Kidney epithelial cell (primary cell): ENCODE results near the gene GID8. TPM values are rescaled to one million over a fixed set of nuclear protein-coding genes. Genes with fewer than 3 reads are reported as not detected.

ENCODE experiments used
- DNase-seq: peaks from one replicate; pipeline ENCODE4 v3.0.0-alpha.2; 2010; ENCODE audit warnings: low read depth
- H3K27me3 ChIP-seq: 2 replicates; pipeline ENCODE4 v1.6.0; 2011; ENCODE audit warnings: low read length; ENCODE audit not compliant: control insufficient read depth, insufficient read depth
- H3K36me3 ChIP-seq: 2 replicates; pipeline ENCODE4 v1.5.1; 2011; ENCODE audit warnings: low read length; ENCODE audit not compliant: control insufficient read depth, insufficient read depth
- H3K4me3 ChIP-seq: 2 replicates; pipeline ENCODE4 v1.5.1; 2011; ENCODE audit warnings: low read depth, mild to moderate bottlenecking, control low read depth, low read length
- CTCF ChIP-seq: IDR thresholded peaks from 2 replicates; pipeline ENCODE4 v1.5.1; 2011; ENCODE audit warnings: mild to moderate bottlenecking, moderate library complexity, low read length, control low read depth, inconsistent platforms; ENCODE audit not compliant: insufficient read depth, poor library complexity, severe bottlenecking
- total RNA-seq: library from RNA; depleted of rRNA; stranded (reverse); fragments of >200 nt; gene quantifications from 2 replicates; pipeline ENCODE4 v1.2.3, GENCODE V29; 2015

GID8 gene
- total RNA-seq, 1 donor from 2014 or later = 32.9 TPM

- H3K27me3 ChIP-seq = no peaks in the 10 kb centered on the region
- DNase-seq = no peak
- H3K4me3 ChIP-seq = peak overlapping the region; percentile 96
- H3K36me3 ChIP-seq = no peaks in the 10 kb centered on the region
- no peak for TF ChIP-seq CTCF
These were observed 12.3 kb upstream of the GID8 start for GRCh38 chr20:62925420-62926228.

- DNase-seq = peak; percentile 51
- H3K36me3 ChIP-seq = no peaks in the 10 kb centered on the region
- H3K27me3 ChIP-seq = no peaks in the 10 kb centered on the region
- H3K4me3 ChIP-seq = peak within 1 kb of the TSS; percentile 96
- TF ChIP-seq CTCF = no peak
These were observed 11.5 kb upstream of the GID8 start, which contains the start of gene DIDO1 for GRCh38 chr20:62926229-62927127. Gene DIDO1 (minus strand): TSS chr20:62926505.

- H3K27me3 ChIP-seq = no peaks in the 10 kb centered on the region
- TF ChIP-seq CTCF = no peak
- peak overlapping the region; percentile 96 for H3K4me3 ChIP-seq
- H3K36me3 ChIP-seq = no peaks in the 10 kb centered on the region
- DNase-seq = no peak
These were observed 10.7 kb upstream of the GID8 start for GRCh38 chr20:62927128-62927705.

GRCh38 chr20:62928246-62928939 lies 9.6 kb upstream of the GID8 start:
- Histone ChIP-seq H3K27me3 (no peaks in the 10 kb centered on the region), H3K36me3 (no peaks in the 10 kb centered on the region), H3K4me3 (peak overlapping the region; percentile 35)
- no peak for DNase-seq
- TF ChIP-seq CTCF = no peak

GRCh38 chr20:62929051-62929538 lies 8.9 kb upstream of the GID8 start:
- no peak for DNase-seq
- no peak for TF ChIP-seq CTCF
- Histone ChIP-seq H3K27me3 (no peaks in the 10 kb centered on the region), H3K4me3 (peak overlapping the region; percentile 35), H3K36me3 (no peaks in the 10 kb centered on the region)
